MM.1S (cell line): ENCODE results near the gene ADCY3.
"Not testable (repeated sequence)": the region's sequence is repeated elsewhere in the genome, so short reads cannot be mapped to it uniquely, and the experiment has no call there.

Experiments used
- DNase-seq: peaks from one replicate; pipeline ENCODE4 v3.0.0-alpha.2; 2015
- H2AFZ ChIP-seq: fragments of 300-600 bp; sonication (generic); 2 replicates; pipeline ENCODE4 v1.6.0; 2016; ENCODE audit warnings: antibody characterized with exemption, low read length
- H3F3A ChIP-seq: fragments of 300-600 bp; sonication (generic); 2 replicates; pipeline ENCODE4 v1.6.1; 2016; ENCODE audit warnings: mild to moderate bottlenecking, antibody characterized with exemption, low read length, moderate library complexity, mixed read lengths; ENCODE audit not compliant: insufficient read depth
- H3K27ac ChIP-seq: fragments of 300-600 bp; sonication (generic); 2 replicates; pipeline ENCODE4 v1.5.1; 2016; ENCODE audit warnings: mild to moderate bottlenecking, low read length
- H3K27me3 ChIP-seq: fragments of 300-600 bp; sonication (generic); replicated peaks from 2 replicates; pipeline ENCODE4 v1.6.0; 2016; ENCODE audit warnings: low read length; ENCODE audit not compliant: insufficient read depth
- H3K36me3 ChIP-seq: fragments of 300-600 bp; sonication (generic); replicated peaks from 2 replicates; pipeline ENCODE4 v1.6.1; 2016; ENCODE audit warnings: mild to moderate bottlenecking, low read length, mixed read lengths; ENCODE audit not compliant: insufficient read depth
- H3K4me1 ChIP-seq: fragments of 300-600 bp; sonication (generic); 2 replicates; pipeline ENCODE4 v1.6.1; 2016; ENCODE audit warnings: low read length, mixed read lengths
- H3K4me2 ChIP-seq: fragments of 300-600 bp; sonication (generic); 2 replicates; pipeline ENCODE4 v1.6.0; 2016; ENCODE audit warnings: low read depth, low read length
- H3K4me3 ChIP-seq: fragments of 300-600 bp; sonication (generic); 2 replicates; pipeline ENCODE4 v1.5.1; 2016; ENCODE audit warnings: low read length, mixed read lengths
- H3K79me2 ChIP-seq: fragments of 300-600 bp; sonication (generic); 2 replicates; pipeline ENCODE4 v1.6.1; 2016; ENCODE audit warnings: mixed run types, low read length, mixed read lengths
- H3K9ac ChIP-seq: fragments of 300-600 bp; sonication (generic); 2 replicates; pipeline ENCODE4 v1.6.1; 2016; ENCODE audit warnings: low read length, mixed read lengths
- H3K9me2 ChIP-seq: fragments of 300-600 bp; sonication (generic); replicated peaks from 2 replicates; pipeline ENCODE4 v1.6.1; 2016; ENCODE audit warnings: mild to moderate bottlenecking, low read length, mixed read lengths; ENCODE audit not compliant: insufficient read depth
- H3K9me3 ChIP-seq: fragments of 300-600 bp; sonication (generic); replicated peaks from 2 replicates; pipeline ENCODE4 v1.6.1; 2016; ENCODE audit warnings: mild to moderate bottlenecking, low read length, mixed read lengths; ENCODE audit not compliant: insufficient read depth
- H4K20me1 ChIP-seq: fragments of 300-600 bp; sonication (generic); 2 replicates; pipeline ENCODE4 v1.6.1; 2016; ENCODE audit warnings: mild to moderate bottlenecking, low read length, moderate library complexity, mixed read lengths; ENCODE audit not compliant: insufficient read depth
- EZH2 ChIP-seq: fragments of 300-600 bp; sonication (generic); optimal IDR thresholded peaks from 2 replicates; pipeline ENCODE3; 2017; ENCODE audit warnings: low read depth, mild to moderate bottlenecking, antibody characterized with exemption, low read length, mixed read lengths
- EZH2phosphoT487 ChIP-seq: fragments of 300-600 bp; sonication (generic); IDR thresholded peaks from 2 replicates; pipeline ENCODE4 v1.6.1; 2018; ENCODE audit warnings: antibody characterized with exemption, low read length
- TF ChIP-seq, protein P1 (sequence below): fragments of 300-600 bp; sonication (generic); IDR thresholded peaks from 2 replicates; pipeline ENCODE4 v1.5.1; 2016; ENCODE audit warnings: antibody characterized with exemption, low read length, mixed read lengths

The ADCY3 gene

DNA sequence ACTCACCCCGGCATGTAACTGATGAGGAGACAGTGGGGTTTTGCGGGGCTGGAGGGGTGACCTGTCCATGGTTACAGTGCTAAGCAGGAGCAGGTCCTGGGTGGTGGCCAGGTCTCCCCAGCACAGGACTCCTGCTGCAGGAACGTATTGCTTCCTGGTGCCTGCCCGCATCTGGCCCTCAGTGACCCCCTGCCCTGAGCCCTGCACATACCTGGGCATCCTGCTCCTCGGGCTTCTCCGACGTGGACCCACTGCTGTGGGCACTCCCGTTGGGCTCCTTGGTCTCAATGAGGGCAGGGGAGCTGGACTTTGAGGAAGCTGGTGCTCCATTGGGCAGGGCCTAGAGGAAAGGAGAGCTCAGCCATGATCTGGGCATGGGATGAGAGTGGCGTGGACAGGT, 83.3 kb downstream of the ADCY3 start:
- H3K9me3 ChIP-seq: no peaks in the 10 kb centered on the region
- no peak overlapping the region for H3K27ac ChIP-seq
- H3K4me1 ChIP-seq: no peaks in the 10 kb centered on the region
- no peak overlapping the region for H3K9ac ChIP-seq
- no peaks in the 10 kb centered on the region for H3K9me2 ChIP-seq
- H3K79me2 ChIP-seq: no peaks in the 10 kb centered on the region
- H3K4me2 ChIP-seq: no peak overlapping the region
- TF ChIP-seq EZH2phosphoT487 (no peak), EZH2 (no peak)
- H3K27me3 ChIP-seq: no peaks in the 10 kb centered on the region
- H3K36me3 ChIP-seq: no peaks in the 10 kb centered on the region; the same call in 1 of the 2 replicates
- no peak overlapping the region for H2AFZ ChIP-seq
- DNase-seq: no peak
- H4K20me1 ChIP-seq: no peaks in the 10 kb centered on the region
- H3F3A ChIP-seq: no peaks in the 10 kb centered on the region
- H3K4me3 ChIP-seq: no peak overlapping the region

DNA sequence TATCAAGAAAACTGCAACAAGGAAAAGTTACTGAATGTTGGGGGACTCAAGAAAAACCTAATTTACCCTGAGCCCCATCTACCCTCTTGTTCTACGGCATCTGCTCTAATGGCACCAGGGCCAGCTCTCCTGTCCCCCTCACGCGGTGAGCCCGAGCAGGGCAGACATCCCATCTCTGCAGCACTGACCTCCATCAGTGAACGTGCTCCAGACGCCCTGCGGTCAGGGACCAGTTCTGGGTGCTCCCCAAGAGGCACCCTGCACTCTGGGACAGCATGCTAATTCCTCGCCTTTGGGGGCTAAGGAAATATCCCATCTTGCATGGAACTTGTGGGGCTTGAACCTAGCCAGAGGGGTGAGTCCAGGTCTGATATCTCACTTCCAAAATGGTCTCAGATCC, 83.8 kb downstream of the ADCY3 start:
- Histone ChIP-seq H3K4me1 (no peaks in the 10 kb centered on the region), H3K9ac (no peak overlapping the region), H3K9me2 (no peaks in the 10 kb centered on the region), H3K79me2 (no peaks in the 10 kb centered on the region), H3K27me3 (no peaks in the 10 kb centered on the region), H3K4me3 (no peak overlapping the region), H4K20me1 (no peaks in the 10 kb centered on the region), H2AFZ (no peak overlapping the region), H3K4me2 (no peak overlapping the region), H3K9me3 (no peaks in the 10 kb centered on the region), H3K27ac (no peak overlapping the region), H3K36me3 (peaks cover 3% of the 10 kb centered on the region; the same call in 1 of the 2 replicates), H3F3A (no peaks in the 10 kb centered on the region)
- TF ChIP-seq, protein P1, sequence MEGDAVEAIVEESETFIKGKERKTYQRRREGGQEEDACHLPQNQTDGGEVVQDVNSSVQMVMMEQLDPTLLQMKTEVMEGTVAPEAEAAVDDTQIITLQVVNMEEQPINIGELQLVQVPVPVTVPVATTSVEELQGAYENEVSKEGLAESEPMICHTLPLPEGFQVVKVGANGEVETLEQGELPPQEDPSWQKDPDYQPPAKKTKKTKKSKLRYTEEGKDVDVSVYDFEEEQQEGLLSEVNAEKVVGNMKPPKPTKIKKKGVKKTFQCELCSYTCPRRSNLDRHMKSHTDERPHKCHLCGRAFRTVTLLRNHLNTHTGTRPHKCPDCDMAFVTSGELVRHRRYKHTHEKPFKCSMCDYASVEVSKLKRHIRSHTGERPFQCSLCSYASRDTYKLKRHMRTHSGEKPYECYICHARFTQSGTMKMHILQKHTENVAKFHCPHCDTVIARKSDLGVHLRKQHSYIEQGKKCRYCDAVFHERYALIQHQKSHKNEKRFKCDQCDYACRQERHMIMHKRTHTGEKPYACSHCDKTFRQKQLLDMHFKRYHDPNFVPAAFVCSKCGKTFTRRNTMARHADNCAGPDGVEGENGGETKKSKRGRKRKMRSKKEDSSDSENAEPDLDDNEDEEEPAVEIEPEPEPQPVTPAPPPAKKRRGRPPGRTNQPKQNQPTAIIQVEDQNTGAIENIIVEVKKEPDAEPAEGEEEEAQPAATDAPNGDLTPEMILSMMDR: no peak
- no peak for TF ChIP-seq EZH2
- TF ChIP-seq EZH2phosphoT487: no peak
- DNase-seq: no peak

DNA sequence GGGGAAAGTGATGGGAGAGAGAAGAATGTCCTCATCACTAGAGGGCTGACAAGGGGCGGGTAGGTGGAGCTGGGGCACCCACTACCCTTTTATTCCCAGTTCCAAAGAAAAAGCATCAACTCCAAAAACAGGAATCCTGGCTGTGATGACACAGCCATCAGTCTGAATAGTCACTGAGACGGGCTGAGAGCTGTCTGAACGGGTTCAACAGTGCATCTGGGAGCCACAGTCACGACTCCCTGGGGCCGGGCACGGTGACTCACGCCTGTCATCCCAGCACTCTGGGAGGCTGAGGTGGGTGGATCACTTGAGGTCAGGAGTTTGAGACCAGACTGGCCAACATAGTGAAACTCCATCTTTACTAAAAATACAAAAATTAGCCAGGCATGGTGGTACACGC, 84.6 kb downstream of the ADCY3 start:
- DNase-seq, H3K4me2 ChIP-seq, H3F3A ChIP-seq, H3K9me2 ChIP-seq, H3K9ac ChIP-seq, H3K36me3 ChIP-seq, H4K20me1 ChIP-seq, H3K4me3 ChIP-seq, H2AFZ ChIP-seq, H3K27me3 ChIP-seq, H3K79me2 ChIP-seq, H3K9me3 ChIP-seq, H3K4me1 ChIP-seq, H3K27ac ChIP-seq: not testable (repeated sequence)

DNA sequence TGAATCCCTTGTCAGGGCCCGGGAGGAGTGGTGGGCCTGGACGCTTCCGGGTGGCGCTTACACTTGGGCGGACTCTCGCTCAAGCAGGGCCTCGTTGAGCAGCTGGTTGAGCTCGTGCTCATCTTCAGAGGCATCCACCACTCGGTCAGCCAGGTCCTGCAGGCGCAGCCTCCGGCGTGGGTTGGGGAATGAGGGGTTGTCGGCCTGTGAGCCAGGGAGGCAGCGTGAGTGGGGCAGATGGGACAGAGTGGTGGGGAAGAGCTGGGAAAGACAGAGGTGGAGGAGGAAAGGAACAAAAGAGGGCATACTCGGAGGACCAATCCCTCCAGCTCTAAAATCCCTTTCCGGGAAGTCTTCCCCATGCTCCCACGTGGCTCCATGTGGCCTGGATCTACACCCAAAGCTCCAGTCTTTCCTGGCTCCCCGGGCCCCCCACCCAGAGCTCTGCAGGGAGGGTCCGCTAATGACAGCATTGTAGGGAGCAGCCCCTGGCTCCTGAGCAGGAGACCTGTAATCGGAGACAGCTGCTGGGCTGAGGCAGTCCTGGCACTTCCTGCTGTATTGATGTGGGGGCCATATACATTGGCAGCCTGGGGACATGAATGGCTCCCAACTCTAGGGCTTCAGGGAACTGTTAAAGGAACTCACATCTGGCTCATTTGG, 85.2 kb downstream of the ADCY3 start:
- H3K9me2 ChIP-seq: no peaks in the 10 kb centered on the region
- TF ChIP-seq, protein P1: no peak
- TF ChIP-seq EZH2phosphoT487 (no peak), EZH2 (no peak)
- no peaks in the 10 kb centered on the region for H3K9me3 ChIP-seq
- no peaks in the 10 kb centered on the region for H4K20me1 ChIP-seq
- H3K4me3 ChIP-seq: no peak overlapping the region
- no peaks in the 10 kb centered on the region for H3K4me1 ChIP-seq
- no peak for DNase-seq
- no peaks in the 10 kb centered on the region for H3F3A ChIP-seq
- H3K36me3 ChIP-seq: 0 out of 2 replicates have a peak, but pooled peaks cover 3% of the 10 kb centered on the region
- H2AFZ ChIP-seq: no peak overlapping the region
- no peak overlapping the region for H3K27ac ChIP-seq
- H3K79me2 ChIP-seq: no peaks in the 10 kb centered on the region
- H3K9ac ChIP-seq: no peak overlapping the region
- no peak overlapping the region for H3K4me2 ChIP-seq
- H3K27me3 ChIP-seq: no peaks in the 10 kb centered on the region
